Measurements from ENCODE around the gene NAXD. TPM values are rescaled to one million over a fixed set of nuclear protein-coding genes. Genes with fewer than 3 reads are reported as not detected.
A peak's percentile ranks its signal among the peaks of the same experiment; 100 is the strongest.
"Not testable (repeated sequence)": the region's sequence is repeated elsewhere in the genome, so short reads cannot be mapped to it uniquely, and the experiment has no call there.

NAXD gene
- total RNA-seq = 10 to 100 TPM; 36.2 to 71.6 TPM

GRCh38 chr13:110615322-110616102 is at the start of gene NAXD:
Gene NAXD (plus strand): TSS chr13:110615545. CDS start chr13:110615602, 57 bp downstream.
- peak within 1 kb of the TSS; percentile 86 to 90 for H3K27ac ChIP-seq
- H3K9me3 ChIP-seq = no peaks in the 10 kb centered on the region
- WGBS = 1% methylated on average over 87 of the region's 95 CpGs
- TF ChIP-seq POLR2AphosphoS5 (IDR thresholded peaks at IDR 0.05) (peak; percentile 89), POLR2A (IDR thresholded peaks at IDR 0.05) (peak; percentile 58), CTCF (IDR thresholded peaks at IDR 0.05) (peak in 2 of 4 experiments; percentile 20 to 21)
- intact Hi-C loops (cut with DNase I) = loop anchor here (5.0 kb wide), 2 partner anchors 53 to 97 kb away; partner anchors contain the start of genes ING1 and RAB20
- DNase-seq (ENCODE audit: low spot score) = peak; percentile 85
- peak within 1 kb of the TSS; percentile 92 to 96 for H3K4me3 ChIP-seq
- peaks cover 14% of the 10 kb centered on the region for H3K4me1 ChIP-seq (replicated peaks)
- H3K27me3 ChIP-seq (replicated peaks; ENCODE audit: insufficient read depth) = no peaks in the 10 kb centered on the region
- H3K36me3 ChIP-seq = no peaks in the 10 kb centered on the region

- no peak for DNase-seq (ENCODE audit: low spot score)
- TF ChIP-seq POLR2A (IDR thresholded peaks at IDR 0.05) (no peak), CTCF (IDR thresholded peaks at IDR 0.05) (no peak), POLR2AphosphoS5 (IDR thresholded peaks at IDR 0.05) (no peak)
- WGBS = 90% methylated on average over 9 of the region's 9 CpGs
- Histone ChIP-seq H3K4me3 (no peak overlapping the region), H3K9me3 (no peaks in the 10 kb centered on the region), H3K27me3 (replicated peaks; ENCODE audit: insufficient read depth) (no peaks in the 10 kb centered on the region), H3K27ac (no peak overlapping the region), H3K4me1 (replicated peaks) (no peaks in the 10 kb centered on the region), H3K36me3 (no peaks in the 10 kb centered on the region)
- intact Hi-C loops (cut with DNase I) = no loop called here
Measured at GRCh38 chr13:110566171-110566570, 49.2 kb upstream of the NAXD start.

GRCh38 chr13:110568612-110569011 is 46.7 kb upstream of the NAXD start:
- WGBS = 97% methylated on average over 3 of the region's 3 CpGs
- no peaks in the 10 kb centered on the region for H3K9me3 ChIP-seq
- H3K4me1 ChIP-seq (replicated peaks) = no peaks in the 10 kb centered on the region
- H3K27me3 ChIP-seq (replicated peaks; ENCODE audit: insufficient read depth) = no peaks in the 10 kb centered on the region
- H3K36me3 ChIP-seq = no peaks in the 10 kb centered on the region
- H3K27ac ChIP-seq = no peak overlapping the region
- intact Hi-C loops (cut with DNase I) = no loop called here
- TF ChIP-seq POLR2AphosphoS5 (IDR thresholded peaks at IDR 0.05) = no peak
- TF ChIP-seq POLR2A (IDR thresholded peaks at IDR 0.05) = no peak
- TF ChIP-seq CTCF (IDR thresholded peaks at IDR 0.05) = no peak
- DNase-seq (ENCODE audit: low spot score) = no peak
- no peak overlapping the region for H3K4me3 ChIP-seq

GRCh38 chr13:110569962-110570361 is 45.4 kb upstream of the NAXD start:
- H3K27me3 ChIP-seq (replicated peaks; ENCODE audit: insufficient read depth); DNase-seq (ENCODE audit: low spot score); H3K4me1 ChIP-seq (replicated peaks); H3K9me3 ChIP-seq; H3K4me3 ChIP-seq; H3K27ac ChIP-seq; H3K36me3 ChIP-seq; intact Hi-C loops (cut with DNase I): not testable (repeated sequence)
- 77% methylated on average over 7 of the region's 7 CpGs for WGBS

- H3K27ac ChIP-seq = no peak overlapping the region
- no peaks in the 10 kb centered on the region for H3K36me3 ChIP-seq
- intact Hi-C loops (cut with DNase I) = no loop called here
- no peaks in the 10 kb centered on the region for H3K27me3 ChIP-seq (replicated peaks; ENCODE audit: insufficient read depth)
- no peak for DNase-seq (ENCODE audit: low spot score)
- TF ChIP-seq POLR2A (IDR thresholded peaks at IDR 0.05) (no peak), CTCF (IDR thresholded peaks at IDR 0.05) (no peak), POLR2AphosphoS5 (IDR thresholded peaks at IDR 0.05) (no peak)
- H3K4me3 ChIP-seq = no peak overlapping the region
- H3K9me3 ChIP-seq = no peaks in the 10 kb centered on the region
- 85% methylated on average over 10 of the region's 10 CpGs for WGBS
- H3K4me1 ChIP-seq (replicated peaks) = no peaks in the 10 kb centered on the region
Measured at GRCh38 chr13:110570886-110571285, 44.5 kb upstream of the NAXD start.
